Measurements from ENCODE around the gene LILRB1. TPM values are rescaled to one million over a fixed set of nuclear protein-coding genes. Genes with fewer than 3 reads are reported as not detected.

The LILRB1 gene
- total and polyA plus RNA-seq, 2 experiments from 2014 or later = not detected

GRCh38 chr19:54654447-54655321 lies 24.4 kb downstream of the LILRB1 start:
- Histone ChIP-seq H3K36me3 (replicated peaks; ENCODE audit: insufficient read depth, low read depth) (no peaks in the 10 kb centered on the region), H3K27me3 (no peaks in the 10 kb centered on the region), H3K4me2 (no peak overlapping the region), H3K4me3 (no peak overlapping the region), H2AFZ (no peak overlapping the region), H3K9me2 (replicated peaks; ENCODE audit: insufficient read depth) (no peaks in the 10 kb centered on the region), H3K79me2 (no peaks in the 10 kb centered on the region), H3K27ac (no peak overlapping the region), H3K9me3 (ENCODE audit: low read depth) (no peaks in the 10 kb centered on the region), H4K20me1 (ENCODE audit: insufficient read depth, poor library complexity, severe bottlenecking) (no peaks in the 10 kb centered on the region), H3K4me1 (ENCODE audit: insufficient read depth) (no peaks in the 10 kb centered on the region)
- DNase-seq (ENCODE audit: low spot score) = no peak
- WGBS (ENCODE audit: low lambda C conversion rate, missing lambda C conversion rate) = 82% methylated on average over 14 of the region's 14 CpGs
- no peak for TF ChIP-seq EZH2 (IDR thresholded peaks at IDR 0.05; ENCODE audit: borderline replicate concordance)
- no peak for TF ChIP-seq EZH2phosphoT487 (IDR thresholded peaks at IDR 0.05; ENCODE audit: low read depth, severe bottlenecking, unreplicated experiment)
- no peak for TF ChIP-seq CTCF (IDR thresholded peaks at IDR 0.05; ENCODE audit: poor library complexity)

- H3K4me2 ChIP-seq = no peak overlapping the region
- no peaks in the 10 kb centered on the region for H3K27me3 ChIP-seq
- 65% methylated on average over 6 of the region's 6 CpGs for WGBS (ENCODE audit: low lambda C conversion rate, missing lambda C conversion rate)
- no peak for DNase-seq (ENCODE audit: low spot score)
- no peaks in the 10 kb centered on the region for H3K36me3 ChIP-seq (replicated peaks; ENCODE audit: insufficient read depth, low read depth)
- no peaks in the 10 kb centered on the region for H3K9me2 ChIP-seq (replicated peaks; ENCODE audit: insufficient read depth)
- H3K4me3 ChIP-seq = no peak overlapping the region
- no peak overlapping the region for H3K27ac ChIP-seq
- H3K9me3 ChIP-seq (ENCODE audit: low read depth) = no peaks in the 10 kb centered on the region
- no peak for TF ChIP-seq CTCF (IDR thresholded peaks at IDR 0.05; ENCODE audit: poor library complexity)
- H2AFZ ChIP-seq = no peak overlapping the region
- H3K79me2 ChIP-seq = no peaks in the 10 kb centered on the region
- H3K4me1 ChIP-seq (ENCODE audit: insufficient read depth) = no peaks in the 10 kb centered on the region
- H4K20me1 ChIP-seq (ENCODE audit: insufficient read depth, poor library complexity, severe bottlenecking) = no peaks in the 10 kb centered on the region
Observed at GRCh38 chr19:54659300-54659699, 29.0 kb downstream of the LILRB1 start.

GRCh38 chr19:54660306-54660705 lies 30.0 kb downstream of the LILRB1 start:
- H2AFZ ChIP-seq = no peak overlapping the region
- H3K4me1 ChIP-seq (ENCODE audit: insufficient read depth) = no peaks in the 10 kb centered on the region
- H3K4me3 ChIP-seq = no peak overlapping the region
- H4K20me1 ChIP-seq (ENCODE audit: insufficient read depth, poor library complexity, severe bottlenecking) = no peaks in the 10 kb centered on the region
- H3K27me3 ChIP-seq = no peaks in the 10 kb centered on the region
- no peak for TF ChIP-seq CTCF (IDR thresholded peaks at IDR 0.05; ENCODE audit: poor library complexity)
- no peak for TF ChIP-seq EZH2phosphoT487 (IDR thresholded peaks at IDR 0.05; ENCODE audit: low read depth, severe bottlenecking, unreplicated experiment)
- H3K27ac ChIP-seq = no peak overlapping the region
- H3K4me2 ChIP-seq = no peak overlapping the region
- no peak for DNase-seq (ENCODE audit: low spot score)
- H3K36me3 ChIP-seq (replicated peaks; ENCODE audit: insufficient read depth, low read depth) = no peaks in the 10 kb centered on the region
- H3K79me2 ChIP-seq = no peaks in the 10 kb centered on the region
- no peaks in the 10 kb centered on the region for H3K9me3 ChIP-seq (ENCODE audit: low read depth)
- 71% methylated on average over 5 of the region's 5 CpGs for WGBS (ENCODE audit: low lambda C conversion rate, missing lambda C conversion rate)
- no peaks in the 10 kb centered on the region for H3K9me2 ChIP-seq (replicated peaks; ENCODE audit: insufficient read depth)
